Kidney (tissue), 14 donors: ENCODE results near the gene COIL. TPM values are rescaled to one million over a fixed set of nuclear protein-coding genes. Genes with fewer than 3 reads are reported as not detected.

Experiments used
- DNase-seq, 5 donors: peaks; one replicate each; pipeline ENCODE4 v3.0.0-alpha.2; 2013 to 2020
- FAIRE-seq: peaks from 2 replicates; lab custom pipeline; 2012; peaks lifted over from hg19 to GRCh38; lab: Jason Lieb, UNC
- H3K27ac ChIP-seq, 2 donors: one replicate each; pipeline ENCODE4 v1.7.0; 2013; ENCODE audit warnings: low read depth in 2 of 2, low read length in 2 of 2, inconsistent platforms in 1 of 2
- H3K27me3 ChIP-seq: one replicate; pipeline ENCODE4 v1.7.1; 2013; ENCODE audit warnings: low read length, inconsistent platforms; ENCODE audit not compliant: control insufficient read depth, insufficient read depth
- H3K36me3 ChIP-seq, 3 donors: one replicate each; pipeline versions ENCODE4 v1.7.0 to v1.7.1; 2013; ENCODE audit warnings: low read length in 3 of 3, control low read depth in 1 of 3, inconsistent platforms in 1 of 3; ENCODE audit not compliant: insufficient read depth in 3 of 3, control insufficient read depth in 2 of 3
- H3K4me1 ChIP-seq, 3 donors: one replicate each; pipeline versions ENCODE4 v1.7.0 to v1.7.1; 2013; ENCODE audit warnings: low read length in 3 of 3, inconsistent platforms in 1 of 3, low read depth in 1 of 3; ENCODE audit not compliant: control insufficient read depth in 2 of 3, insufficient read depth in 2 of 3
- H3K4me3 ChIP-seq, 3 donors: one replicate each; pipeline versions ENCODE4 v1.7.0 to v1.8.1; 2013; ENCODE audit warnings: low read length in 3 of 3, control low read depth in 1 of 3, inconsistent platforms in 1 of 3
- H3K9ac ChIP-seq, 3 donors: one replicate each; pipeline versions ENCODE4 v1.7.0 to v1.7.1; 2013; ENCODE audit warnings: low read length in 3 of 3, control low read depth in 1 of 3, inconsistent platforms in 1 of 3
- H3K9me3 ChIP-seq, 3 donors: one replicate each; pipeline versions ENCODE4 v1.7.0 to v1.7.1; 2013; ENCODE audit warnings: low read length in 3 of 3, control low read depth in 1 of 3, inconsistent platforms in 1 of 3; ENCODE audit not compliant: control insufficient read depth in 2 of 3, insufficient read depth in 1 of 3
- CTCF ChIP-seq: IDR thresholded peaks from 3 replicates; pipeline ENCODE4 v1.5.1; 2012; ENCODE audit warnings: mild to moderate bottlenecking, moderate library complexity, borderline replicate concordance; ENCODE audit not compliant: insufficient read depth; ENCODE audit errors: extremely low read depth
- intact Hi-C: fragments of 100-400 bp; cut with DNase I; formaldehyde crosslinking; loops from one replicate; pipeline ENCODE4 v1.11.1; 2022
- polyA plus RNA-seq: library from polyadenylated mRNA; stranded (reverse); fragments of 350-450 nt; fragmentation: Illumina TruSeq; extraction: RNeasy Lipid Tissue Mini Kit (QIAGEN cat#74804); gene quantifications from one replicate; pipeline ENCODE4 v1.2.3, GENCODE V29; 2014; ENCODE audit warnings: low read depth, low replicate concordance; ENCODE audit not compliant: insufficient read depth
- total RNA-seq: library from RNA; stranded (reverse); fragmentation: NEBNext Ultra II Directional; extraction: Animal tissue kit (Norgen Biotek cat#: 25700); gene quantifications from one replicate; pipeline ENCODE4 v1.2.1, GENCODE V29; 2021
- donor health status: control.
- donor health status: control.
- donor health status: control.
- donor health status: control.
- donor health status: control.
- donor health status: DM: yes; HTN: yes; CAD: no.
- donor health status: Normal renal cell carcinoma (clear cell type).

COIL gene
- total and polyA plus RNA-seq, 2 donors from 2014 or later, result 8.6 to 14.2 TPM

- no peak for FAIRE-seq
- Histone ChIP-seq H3K27me3 (no peaks in the 10 kb centered on the region), H3K36me3 (peaks cover 0 to 4% (median 3%) of the 10 kb centered on the region in 3 donors), H3K9ac (no peak overlapping the region), H3K4me3 (no peak overlapping the region), H3K4me1 (no peaks in the 10 kb centered on the region), H3K27ac (no peak overlapping the region), H3K9me3 (peaks cover 0 to 2% (median 0%) of the 10 kb centered on the region in 3 donors)
- intact Hi-C loops, result no loop called here
- DNase-seq, result no peak
- no peak for TF ChIP-seq CTCF
Observed at GRCh38 chr17:56930739-56931337, 30.0 kb downstream of the COIL start.

- Histone ChIP-seq H3K9ac (no peak overlapping the region), H3K36me3 (peaks cover 0 to 4% (median 3%) of the 10 kb centered on the region in 3 donors), H3K27me3 (no peaks in the 10 kb centered on the region), H3K27ac (no peak overlapping the region), H3K4me1 (no peaks in the 10 kb centered on the region), H3K9me3 (peaks cover 0 to 2% (median 0%) of the 10 kb centered on the region in 3 donors), H3K4me3 (no peak overlapping the region)
- no peak for TF ChIP-seq CTCF
- FAIRE-seq (no peak), DNase-seq (no peak)
- intact Hi-C loops, result no loop called here
Observed at GRCh38 chr17:56929362-56929969, 31.4 kb downstream of the COIL start.

- Histone ChIP-seq H3K4me3 (no peak overlapping the region), H3K9me3 (peaks cover 0 to 2% (median 0%) of the 10 kb centered on the region in 3 donors), H3K4me1 (no peaks in the 10 kb centered on the region), H3K36me3 (no peaks in the 10 kb centered on the region), H3K27ac (no peak overlapping the region), H3K9ac (no peak overlapping the region), H3K27me3 (no peaks in the 10 kb centered on the region)
- DNase-seq, result no peak
- intact Hi-C loops, result no loop called here
- TF ChIP-seq CTCF, result no peak
- FAIRE-seq, result no peak
Observed at GRCh38 chr17:56928586-56928985, 32.3 kb downstream of the COIL start.
